Prostate gland (tissue), 2 donors: ENCODE data around the gene BTBD10. TPM values are rescaled to one million over a fixed set of nuclear protein-coding genes. Genes with fewer than 3 reads are reported as not detected.

Source experiments
- DNase-seq: peaks from one replicate; pipeline ENCODE4 v3.0.0-alpha.2; 2019; ENCODE audit warnings: low spot score
- H3K27ac ChIP-seq, 2 donors: fragments of 200-600 bp; sonication (generic); 2 replicates each; pipeline ENCODE4 v1.5.1; 2017 to 2019
- H3K27me3 ChIP-seq: fragments of 200-600 bp; sonication (generic); replicated peaks from 2 replicates; pipeline ENCODE4 v1.5.1; 2019; ENCODE audit not compliant: insufficient read depth
- H3K36me3 ChIP-seq, 2 donors: fragments of 200-600 bp; sonication (generic); 1 replicate in 1 of 2; 2 replicates in 1 of 2; pipeline versions ENCODE4 v1.5.1 to v1.8.1; 2017 to 2019
- H3K4me1 ChIP-seq: fragments of 200-600 bp; sonication (generic); replicated peaks from 2 replicates; pipeline ENCODE4 v1.5.1; 2019
- H3K4me3 ChIP-seq, 2 donors: fragments of 200-600 bp; sonication (generic); 2 replicates each; pipeline ENCODE4 v1.5.1; 2017 to 2019
- H3K9me3 ChIP-seq: fragments of 200-600 bp; sonication (generic); 2 replicates; pipeline ENCODE4 v1.5.1; 2017
- POLR2A ChIP-seq: fragments of 450-650 bp; IDR thresholded peaks from one replicate; pipeline ENCODE4 v1.6.1; 2016; ENCODE audit warnings: antibody characterized with exemption, mild to moderate bottlenecking
- POLR2AphosphoS5 ChIP-seq: sonication (generic); formaldehyde crosslinking; IDR thresholded peaks from one replicate; pipeline ENCODE4 v1.6.1; 2017; ENCODE audit warnings: antibody characterized with exemption
- WGBS: methylation state at CpG from one replicate; pipeline ENCODE4 v1.1.5; 2018; 5-methylcytosine and 5-hydroxymethylcytosine counted together
- intact Hi-C: fragments of 100-400 bp; cut with DNase I; formaldehyde crosslinking; loops from one replicate; pipeline ENCODE4 v1.14.2; 2022
- total RNA-seq, 2 donors: library from RNA; depleted of rRNA; stranded (reverse); fragments of >200 nt; gene quantifications; one replicate each; pipeline ENCODE4 v1.1.0, GENCODE V29; 2016
- TF ChIP-seq, protein P1 (sequence below), 4 experiments: fragments of 200-600 bp in 2 of 4; fragments of 450-650 bp in 2 of 4; sonication (generic) in 2 of 4; IDR thresholded peaks; 1 replicate in 3 of 4; 2 replicates in 1 of 4; pipeline ENCODE4 v1.5.1; 2016 to 2019; ENCODE audit warnings: antibody characterized with exemption in 4 of 4, mild to moderate bottlenecking in 2 of 4, moderate library complexity in 2 of 4

BTBD10 gene
- total RNA-seq, 2 donors from 2014 or later, result 21.9 to 31.8 TPM

DNA sequence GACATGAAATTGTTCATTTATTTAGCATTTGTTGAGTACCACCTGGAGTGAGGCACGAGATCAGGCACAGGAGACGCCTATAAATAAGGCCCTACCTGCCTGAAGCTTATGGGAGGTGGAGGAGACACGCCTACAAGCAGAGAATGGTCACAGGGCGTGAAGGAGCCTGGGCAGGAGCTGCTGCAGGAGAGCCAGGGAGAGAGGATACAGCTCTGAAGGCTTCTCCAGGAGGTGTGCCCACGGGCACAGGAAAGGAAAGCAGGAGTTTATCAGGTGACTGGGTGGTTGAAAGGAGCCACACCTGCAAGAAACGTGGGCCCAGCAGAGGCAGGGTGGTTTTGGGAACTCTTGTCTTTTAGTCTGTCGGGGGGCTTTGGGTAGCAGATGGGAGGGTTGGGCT is 115.1 kb downstream of the BTBD10 start:
- no peak overlapping the region for H3K4me3 ChIP-seq
- intact Hi-C loops, result loop anchor here (10.0 kb wide), 1 partner anchor 383 kb away; no protein-coding TSS in a partner anchor
- DNase-seq, result no peak

DNA sequence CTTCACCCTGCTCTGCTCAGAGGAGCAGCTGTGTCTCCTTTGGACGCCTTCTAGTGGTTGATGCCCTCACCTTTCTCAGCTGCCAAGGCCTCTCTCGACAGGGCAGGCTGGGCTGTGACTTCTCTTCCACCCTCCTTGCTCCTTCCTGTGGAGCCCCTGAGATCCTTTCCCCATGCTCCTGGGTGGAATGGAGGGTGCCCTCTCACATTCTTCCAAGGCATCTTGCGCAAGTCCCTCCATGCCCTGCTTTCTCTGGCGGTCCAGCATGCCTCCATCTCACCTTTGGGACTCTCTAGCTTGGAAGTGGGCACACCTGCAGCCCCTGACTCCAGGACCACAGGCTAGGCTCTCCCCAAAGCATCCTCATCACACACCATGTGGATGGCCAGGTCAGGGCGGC is 116.6 kb downstream of the BTBD10 start:
- no peaks in the 10 kb centered on the region for H3K27me3 ChIP-seq
- H3K27ac ChIP-seq, result no peak overlapping the region
- no peak overlapping the region for H3K4me3 ChIP-seq
- DNase-seq, result no peak
- 86% methylated on average over 5 of the region's 5 CpGs for WGBS
- H3K4me1 ChIP-seq, result no peaks in the 10 kb centered on the region
- intact Hi-C loops, result loop anchor here (10.0 kb wide), 1 partner anchor 382 kb away; no protein-coding TSS in a partner anchor
- no peaks in the 10 kb centered on the region for H3K36me3 ChIP-seq
- no peaks in the 10 kb centered on the region for H3K9me3 ChIP-seq
- TF ChIP-seq, protein P1, sequence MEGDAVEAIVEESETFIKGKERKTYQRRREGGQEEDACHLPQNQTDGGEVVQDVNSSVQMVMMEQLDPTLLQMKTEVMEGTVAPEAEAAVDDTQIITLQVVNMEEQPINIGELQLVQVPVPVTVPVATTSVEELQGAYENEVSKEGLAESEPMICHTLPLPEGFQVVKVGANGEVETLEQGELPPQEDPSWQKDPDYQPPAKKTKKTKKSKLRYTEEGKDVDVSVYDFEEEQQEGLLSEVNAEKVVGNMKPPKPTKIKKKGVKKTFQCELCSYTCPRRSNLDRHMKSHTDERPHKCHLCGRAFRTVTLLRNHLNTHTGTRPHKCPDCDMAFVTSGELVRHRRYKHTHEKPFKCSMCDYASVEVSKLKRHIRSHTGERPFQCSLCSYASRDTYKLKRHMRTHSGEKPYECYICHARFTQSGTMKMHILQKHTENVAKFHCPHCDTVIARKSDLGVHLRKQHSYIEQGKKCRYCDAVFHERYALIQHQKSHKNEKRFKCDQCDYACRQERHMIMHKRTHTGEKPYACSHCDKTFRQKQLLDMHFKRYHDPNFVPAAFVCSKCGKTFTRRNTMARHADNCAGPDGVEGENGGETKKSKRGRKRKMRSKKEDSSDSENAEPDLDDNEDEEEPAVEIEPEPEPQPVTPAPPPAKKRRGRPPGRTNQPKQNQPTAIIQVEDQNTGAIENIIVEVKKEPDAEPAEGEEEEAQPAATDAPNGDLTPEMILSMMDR (IDR thresholded peaks at IDR 0.05), result no peak
- TF ChIP-seq POLR2A (no peak), POLR2AphosphoS5 (no peak)

More for the DNA sequence above, 115.1 kb downstream of the BTBD10 start:
- H3K27me3 ChIP-seq, result no peaks in the 10 kb centered on the region
- 67% methylated on average over 7 of the region's 7 CpGs for WGBS
- H3K4me1 ChIP-seq, result no peaks in the 10 kb centered on the region
- no peak overlapping the region for H3K27ac ChIP-seq
- H3K9me3 ChIP-seq, result no peaks in the 10 kb centered on the region
- no peaks in the 10 kb centered on the region for H3K36me3 ChIP-seq
- TF ChIP-seq POLR2AphosphoS5 (no peak), POLR2A (no peak)
- TF ChIP-seq, protein P1 (IDR thresholded peaks at IDR 0.05), result no peak

DNA sequence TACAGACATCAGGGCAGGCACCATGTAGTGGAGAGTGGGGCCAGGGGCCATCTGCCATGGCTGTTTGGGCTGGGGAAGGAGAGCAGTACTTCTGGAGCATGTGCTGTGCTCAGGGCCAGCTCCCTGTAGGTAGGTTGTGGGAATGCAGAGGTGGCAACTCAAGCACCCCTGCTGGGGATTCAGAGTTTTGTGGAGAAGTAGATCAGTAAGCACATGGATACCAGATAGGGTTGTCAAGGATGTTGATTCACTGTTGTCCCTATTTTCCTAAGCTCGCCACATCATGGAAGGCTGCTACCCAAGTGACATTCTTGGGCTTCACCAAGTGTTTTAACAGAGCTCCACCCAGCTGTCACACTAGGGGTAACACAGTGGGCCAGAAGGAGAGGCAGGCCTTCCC is 118.2 kb downstream of the BTBD10 start:
- no peaks in the 10 kb centered on the region for H3K27me3 ChIP-seq
- no peaks in the 10 kb centered on the region for H3K9me3 ChIP-seq
- intact Hi-C loops, result loop anchor here (2.0 to 10.0 kb wide), 3 partner anchors 68 to 380 kb away; partner anchors contain the start of gene BMAL1
- H3K27ac ChIP-seq, result no peak overlapping the region
- 86% methylated on average over 1 of the region's 1 CpG for WGBS
- H3K36me3 ChIP-seq, result no peaks in the 10 kb centered on the region
- H3K4me1 ChIP-seq, result no peaks in the 10 kb centered on the region
- no peak overlapping the region for H3K4me3 ChIP-seq
- DNase-seq, result no peak
- TF ChIP-seq POLR2A (no peak), POLR2AphosphoS5 (no peak)
- TF ChIP-seq, protein P1 (IDR thresholded peaks at IDR 0.05), result no peak

DNA sequence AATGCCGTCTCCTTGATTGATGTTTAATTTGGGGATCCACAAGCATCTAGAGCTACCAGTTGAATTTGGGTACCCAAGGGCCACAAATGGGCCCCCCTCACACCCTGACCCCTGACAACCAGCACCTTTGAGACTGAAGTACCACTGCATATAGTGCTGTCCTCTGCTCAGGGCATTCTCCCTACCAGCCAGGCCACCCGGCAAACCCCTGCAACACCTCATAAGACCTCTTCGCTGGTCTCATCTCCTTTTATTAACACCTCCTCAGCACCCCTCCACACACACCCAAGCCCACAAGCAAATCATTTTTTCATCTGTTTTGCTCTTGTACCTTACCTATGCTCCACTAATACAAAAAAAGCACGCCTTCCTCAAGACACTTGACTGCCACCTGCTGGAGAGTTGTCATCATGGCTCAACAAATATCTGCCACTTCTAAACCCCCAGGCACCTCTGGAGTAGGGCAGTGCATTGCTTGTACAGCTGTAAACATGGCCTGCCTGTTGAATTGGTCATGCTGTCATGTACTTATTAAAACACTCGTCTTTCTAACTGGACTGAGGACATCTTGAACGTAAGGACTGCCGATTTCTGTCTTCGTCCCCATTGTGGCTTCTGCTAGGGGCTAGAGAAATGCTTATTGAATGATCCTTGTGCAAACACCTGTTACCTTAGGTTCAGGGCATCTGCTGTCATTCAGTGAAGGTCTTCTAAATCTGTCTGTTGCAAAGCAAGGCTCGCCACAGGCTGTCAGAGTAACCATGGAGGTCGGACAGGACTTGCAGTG is 118.9 kb downstream of the BTBD10 start:
- H3K4me3 ChIP-seq, result no peak overlapping the region
- peak; percentile 65 for DNase-seq
- WGBS, result 69% methylated on average over 10 of the region's 10 CpGs
- peak; percentile 17 for TF ChIP-seq POLR2AphosphoS5
- TF ChIP-seq, protein P1 (IDR thresholded peaks at IDR 0.05), result peak; percentile 70 to 82 (median 79)
- no peak for TF ChIP-seq POLR2A
- H3K27ac ChIP-seq, result no peak overlapping the region
- intact Hi-C loops, result loop anchor here (2.0 to 10.0 kb wide), 3 partner anchors 67 to 379 kb away; partner anchors contain the start of gene BMAL1
- H3K4me1 ChIP-seq, result no peaks in the 10 kb centered on the region
- no peaks in the 10 kb centered on the region for H3K36me3 ChIP-seq
- H3K27me3 ChIP-seq, result no peaks in the 10 kb centered on the region
- H3K9me3 ChIP-seq, result no peaks in the 10 kb centered on the region
